ENCODE measurements around the gene C1orf232. TPM values are rescaled to one million over a fixed set of nuclear protein-coding genes. Genes with fewer than 3 reads are reported as not detected.

Gene C1orf232
- total and polyA plus RNA-seq, 2 of the 8 experiments (the other 6 are each of a cell fraction or from before 2014, with no cell fraction given), result not detected

DNA sequence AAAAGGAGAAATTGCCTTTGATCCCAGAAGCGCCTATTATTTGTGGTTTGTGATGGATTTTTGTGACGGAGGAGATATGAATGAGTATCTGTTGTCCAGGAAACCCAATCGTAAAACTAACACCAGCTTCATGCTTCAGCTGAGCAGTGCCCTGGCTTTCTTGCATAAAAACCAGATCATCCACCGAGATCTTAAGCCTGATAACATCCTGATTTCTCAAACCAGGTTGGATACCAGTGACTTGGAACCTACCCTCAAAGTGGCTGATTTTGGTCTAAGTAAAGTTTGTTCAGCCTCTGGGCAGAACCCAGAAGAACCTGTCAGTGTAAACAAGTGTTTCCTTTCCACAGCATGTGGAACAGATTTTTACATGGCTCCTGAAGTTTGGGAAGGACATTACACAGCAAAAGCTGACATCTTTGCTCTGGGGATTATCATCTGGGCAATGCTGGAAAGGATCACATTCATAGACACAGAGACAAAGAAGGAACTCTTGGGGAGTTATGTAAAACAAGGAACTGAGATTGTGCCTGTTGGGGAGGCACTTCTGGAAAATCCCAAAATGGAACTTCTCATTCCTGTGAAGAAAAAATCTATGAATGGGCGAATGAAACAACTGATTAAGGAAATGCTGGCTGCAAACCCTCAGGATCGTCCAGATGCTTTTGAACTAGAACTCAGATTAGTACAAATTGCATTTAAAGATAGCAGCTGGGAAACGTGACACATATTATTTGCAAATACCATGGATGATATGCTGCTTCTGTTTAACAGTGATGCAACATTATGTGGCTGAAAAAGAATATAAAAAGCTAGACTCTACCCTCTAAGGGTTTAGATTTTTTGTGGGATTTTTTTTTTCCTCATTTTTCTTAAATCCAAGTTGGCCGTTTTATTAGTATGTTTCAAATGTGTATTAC lies 46.6 kb downstream of the C1orf232 start (continued):
- TF ChIP-seq GABPA (IDR thresholded peaks at IDR 0.05; ENCODE audit: borderline replicate concordance, insufficient read depth, low read length) (no peak), SAP30 (IDR thresholded peaks at IDR 0.05; ENCODE audit: insufficient read depth, insufficient replicate concordance, low read length) (no peak), ATF2 (IDR thresholded peaks at IDR 0.05; ENCODE audit: low read length) (no peak), SUZ12 (IDR thresholded peaks at IDR 0.05; ENCODE audit: low read length) (no peak)

Measured in H1 (cell line).